ENCODE results near the gene ELOVL5.
"Not testable (repeated sequence)": the region's sequence is repeated elsewhere in the genome, so short reads cannot be mapped to it uniquely, and the experiment has no call there.

ELOVL5 gene

GRCh38 chr6:53348371-53349208 lies at the start of gene ELOVL5:
Gene ELOVL5 (minus strand): TSS chr6:53348950. CDS start chr6:53295699, 53,251 bp downstream.
- DNase-seq: peak; percentile 99

- DNase-seq: no peak
These were observed 48.5 kb upstream of the ELOVL5 start for GRCh38 chr6:53397283-53397682.

GRCh38 chr6:53395986-53396385 lies 47.2 kb upstream of the ELOVL5 start:
- no peak for DNase-seq

- DNase-seq: no peak
These were observed 46.0 kb upstream of the ELOVL5 start for GRCh38 chr6:53394704-53395103.

DNA sequence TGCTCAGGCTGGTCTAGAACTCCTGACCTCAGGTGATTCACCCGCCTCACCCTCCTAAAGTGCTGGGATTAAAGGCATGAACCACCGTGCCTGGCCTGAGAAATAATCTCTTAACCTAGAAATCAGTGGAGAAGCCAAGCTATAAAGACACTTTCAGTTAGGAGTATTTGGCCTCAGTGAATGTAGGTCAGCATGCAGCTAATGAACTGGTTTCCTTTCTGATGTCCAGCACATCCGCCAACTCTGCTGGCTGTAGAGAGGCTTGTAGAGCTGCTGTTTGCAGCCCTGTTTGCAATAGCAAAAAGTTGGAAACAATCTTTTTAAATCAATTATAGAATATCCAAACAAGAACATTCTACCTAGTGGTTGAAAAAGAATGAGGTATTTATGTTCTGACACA lies 42.4 kb upstream of the ELOVL5 start:
- DNase-seq: no peak

- no peak for DNase-seq
These were observed 41.3 kb upstream of the ELOVL5 start for GRCh38 chr6:53390010-53390409.

DNA sequence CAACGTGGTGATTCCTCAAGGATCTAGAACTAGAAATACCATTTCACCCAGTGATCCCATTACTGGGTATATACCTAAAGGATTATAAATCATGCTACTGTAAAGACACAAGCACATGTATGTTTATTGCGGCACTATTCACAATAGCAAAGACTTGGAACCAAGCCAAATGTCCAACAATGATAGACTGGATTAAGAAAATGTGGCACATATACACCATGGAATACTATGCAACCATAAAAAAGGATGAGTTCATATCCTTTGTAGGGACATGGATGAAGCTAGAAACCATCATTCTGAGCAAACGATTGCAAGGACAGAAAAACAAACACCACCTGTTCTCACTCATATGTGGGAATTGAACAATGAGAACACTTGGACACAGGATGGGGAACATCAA lies 39.9 kb upstream of the ELOVL5 start:
- not testable (repeated sequence) for DNase-seq

DNA sequence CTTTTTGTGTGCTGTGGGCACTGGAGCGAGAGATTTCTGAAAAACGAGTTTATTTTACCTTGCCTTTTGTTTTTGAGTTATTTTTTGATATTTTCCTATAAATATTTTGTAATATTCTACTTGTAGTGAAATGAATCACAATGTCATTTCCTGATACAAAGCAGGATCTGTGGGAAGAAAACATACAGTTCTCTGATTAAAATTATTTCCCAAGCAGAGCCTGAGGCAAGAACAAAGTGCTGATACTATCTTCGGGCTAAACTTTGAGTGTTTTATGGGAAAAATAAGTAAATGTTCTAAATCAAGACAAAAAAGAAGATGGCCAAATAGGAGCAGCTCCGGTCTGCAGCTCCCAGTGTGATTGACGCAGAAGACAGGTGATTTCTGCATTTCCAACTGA lies 33.7 kb upstream of the ELOVL5 start:
- no peak for DNase-seq

GRCh38 chr6:53378208-53378607 lies 29.5 kb upstream of the ELOVL5 start:
- DNase-seq: no peak

DNA sequence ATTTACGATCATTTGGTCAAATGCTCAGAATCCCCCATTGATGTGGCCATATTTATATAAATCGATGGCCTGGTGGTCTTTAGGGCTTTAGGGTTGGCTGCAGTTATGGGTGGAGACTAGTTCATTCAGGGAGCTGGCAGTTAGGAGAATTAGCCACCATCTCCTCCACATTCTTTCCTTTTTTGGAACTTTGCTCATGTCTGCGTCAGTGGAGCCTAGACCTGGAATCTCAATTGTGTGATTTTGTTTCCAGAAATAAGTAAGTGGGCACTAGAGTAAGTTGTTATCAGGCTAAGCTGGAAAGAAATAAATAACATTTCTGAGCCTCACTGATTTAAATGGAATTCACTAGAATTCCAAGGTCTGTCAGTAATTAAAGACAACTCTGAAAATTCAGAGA lies 29.0 kb upstream of the ELOVL5 start:
- DNase-seq: no peak

- no peak for DNase-seq
These were observed 28.5 kb upstream of the ELOVL5 start for GRCh38 chr6:53377289-53377688.

GRCh38 chr6:53376661-53377226 lies 28.0 kb upstream of the ELOVL5 start:
- DNase-seq: no peak

DNA sequence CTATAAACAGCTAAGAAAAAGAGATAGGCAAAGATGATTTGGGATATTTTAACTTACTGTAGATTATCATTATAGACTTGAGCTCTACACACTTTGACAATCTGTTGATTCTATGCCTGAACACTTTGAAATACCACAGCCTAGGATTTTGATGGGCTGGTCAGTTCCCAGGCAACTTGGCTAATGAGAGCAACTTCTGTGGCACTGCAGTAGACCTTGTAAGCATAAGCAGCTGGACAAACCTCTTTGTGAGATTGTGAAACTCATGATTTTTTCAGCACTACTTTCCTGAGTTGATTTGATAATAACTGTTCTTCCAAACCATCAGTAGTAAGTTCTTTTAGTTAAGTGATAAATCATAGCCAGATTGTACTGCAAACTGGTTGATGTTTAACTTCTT lies 27.1 kb upstream of the ELOVL5 start:
- DNase-seq: no peak

DNA sequence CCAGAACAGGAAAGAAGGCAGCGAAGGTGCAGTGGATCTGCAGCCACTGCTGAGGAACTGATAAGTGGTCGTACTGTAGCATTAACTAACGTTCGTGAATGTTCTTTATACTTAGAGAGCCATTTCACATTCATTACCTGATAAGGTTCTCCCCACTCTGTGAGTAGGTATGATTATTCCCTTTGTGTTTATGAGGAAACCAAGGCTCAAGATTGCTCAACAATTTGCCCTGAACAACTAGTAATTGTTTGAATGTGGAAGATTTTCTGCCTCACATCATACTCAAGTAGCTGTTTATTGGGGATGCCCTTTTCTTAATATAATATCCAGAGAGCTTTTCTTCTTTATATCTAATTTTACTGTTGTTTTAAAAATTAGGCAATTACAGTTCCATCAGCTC lies 24.9 kb upstream of the ELOVL5 start:
- DNase-seq: no peak

DNA sequence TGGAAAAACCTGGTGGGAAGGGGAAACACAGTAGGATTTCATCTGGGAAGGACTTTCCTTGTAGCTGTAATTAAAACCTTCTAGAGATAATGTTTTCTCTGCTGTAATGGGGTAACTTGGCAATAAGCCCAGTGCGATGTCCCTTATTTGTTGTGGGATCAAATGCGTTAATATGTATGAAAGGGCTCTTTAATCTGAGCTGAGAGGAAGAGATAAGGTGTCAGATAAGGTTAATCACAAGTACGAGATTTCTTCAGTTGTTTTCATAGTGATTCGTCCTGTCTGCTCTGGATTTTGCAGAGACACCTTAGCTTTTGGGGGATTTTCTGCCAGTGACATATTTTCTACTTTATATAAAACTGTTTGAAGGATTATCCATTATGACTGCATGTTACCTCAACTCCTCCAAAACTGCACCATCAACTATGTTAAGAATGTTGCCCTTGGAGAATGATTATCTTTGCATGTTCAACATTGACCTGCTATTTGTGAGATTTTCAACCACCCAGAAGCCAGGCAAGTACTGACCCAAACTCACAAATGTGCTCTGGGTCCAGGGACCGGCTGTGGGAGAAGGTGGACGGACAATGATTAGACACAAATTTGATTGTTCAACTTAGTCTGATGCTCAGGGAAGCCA lies 21.2 kb upstream of the ELOVL5 start:
- DNase-seq: no peak

DNA sequence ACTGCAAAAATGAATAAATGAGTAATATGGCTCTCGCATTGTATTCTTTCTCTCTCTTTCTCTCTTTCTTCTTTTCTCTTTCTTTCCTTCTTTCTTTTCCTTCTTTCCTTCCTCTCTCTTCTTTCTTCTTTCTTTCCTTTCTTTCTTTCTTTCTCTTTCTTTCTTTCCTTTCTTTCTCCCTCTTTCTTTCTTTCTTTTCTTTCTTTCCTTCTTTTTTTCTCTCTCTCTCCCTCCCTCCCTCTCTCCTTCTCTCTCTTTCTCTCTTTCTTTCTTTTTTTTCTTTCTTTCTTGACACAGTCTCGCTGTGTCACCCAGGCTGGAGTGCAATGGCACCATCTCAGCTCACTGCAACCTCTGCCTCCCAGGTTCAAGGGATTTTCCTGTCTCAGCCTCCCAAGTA lies 20.3 kb upstream of the ELOVL5 start:
- DNase-seq: no peak

GRCh38 chr6:53366128-53366641 lies 17.4 kb upstream of the ELOVL5 start:
- DNase-seq: no peak

DNA sequence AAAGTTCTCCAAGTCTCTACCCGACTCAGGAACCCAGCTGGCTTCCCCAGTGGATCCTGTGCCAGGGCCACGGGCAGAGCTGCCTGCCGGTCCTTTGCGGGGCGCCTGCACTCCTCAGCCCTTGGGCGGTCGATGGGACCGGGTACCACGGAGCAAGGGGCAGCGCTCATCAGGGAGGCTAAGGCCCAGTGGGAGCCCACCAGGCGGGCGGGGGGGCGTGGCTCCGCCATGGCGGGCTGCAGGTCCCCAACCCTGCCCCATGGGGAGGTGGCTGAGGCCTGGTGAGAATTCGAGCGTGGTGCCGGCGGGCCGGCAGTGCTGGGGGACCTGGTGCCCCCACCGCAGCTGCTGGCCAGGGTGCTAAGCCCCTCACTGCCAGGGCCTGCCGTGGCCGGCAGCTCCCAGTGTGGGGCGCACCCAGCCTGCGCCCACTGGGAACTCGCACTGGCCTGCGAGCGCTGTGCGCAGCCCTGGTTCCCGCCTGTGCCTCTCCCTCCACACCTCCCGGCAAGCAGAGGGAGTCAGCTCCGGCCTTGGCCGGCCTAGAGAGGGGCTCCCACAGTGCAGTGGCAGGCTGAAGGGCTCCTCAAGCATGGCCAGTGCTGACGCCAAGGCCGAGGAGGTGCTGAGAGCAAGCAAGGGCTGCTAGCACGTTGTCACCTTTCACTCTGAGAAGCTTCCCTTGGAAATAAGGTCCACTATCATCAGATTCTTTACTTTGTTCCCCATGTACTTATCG lies 14.8 kb upstream of the ELOVL5 start:
- DNase-seq: no peak

DNA sequence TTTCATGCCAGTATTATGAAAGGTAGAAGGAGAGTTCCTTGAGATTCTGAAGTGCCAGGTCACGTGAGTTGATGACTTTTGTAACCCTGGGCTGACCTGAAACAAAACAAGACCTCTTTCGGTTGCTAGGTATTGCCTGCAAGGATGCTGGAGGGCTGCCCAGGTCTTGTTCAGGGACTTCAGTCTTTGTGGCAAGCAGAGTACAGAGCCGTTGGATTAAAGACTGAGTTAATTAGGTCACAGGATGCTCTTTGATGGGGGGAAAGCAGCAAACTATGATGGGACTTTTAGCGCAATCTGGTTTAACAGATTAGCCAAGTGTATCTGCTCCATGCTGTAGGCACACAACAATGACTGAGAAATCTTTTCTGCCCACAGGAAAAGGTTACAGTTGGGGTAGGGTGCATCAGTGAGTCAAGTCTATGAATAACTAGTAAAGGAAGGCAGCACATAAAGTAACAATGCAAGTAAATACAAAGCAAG lies 12.8 kb upstream of the ELOVL5 start:
- peak; percentile 53 for DNase-seq

GRCh38 chr6:53360093-53360912 lies 11.6 kb upstream of the ELOVL5 start:
- DNase-seq: no peak

DNA sequence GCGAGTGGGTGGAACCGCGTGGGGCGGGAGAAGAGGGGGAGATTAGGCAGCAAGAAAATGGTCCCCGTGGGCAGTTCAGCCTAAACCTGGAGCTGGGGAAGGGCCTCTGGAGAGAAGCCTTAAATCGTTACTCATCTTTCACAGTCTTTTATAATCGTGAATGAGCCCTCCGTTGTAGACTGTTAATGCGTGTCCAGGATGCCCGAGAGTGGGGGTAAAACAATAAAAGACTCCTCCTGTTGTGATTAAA lies 11.0 kb upstream of the ELOVL5 start:
- DNase-seq: no peak

- peak; percentile 91 for DNase-seq
These were observed 10.5 kb upstream of the ELOVL5 start for GRCh38 chr6:53359095-53359842.
